HL-60 (cell line): ENCODE data around the gene FOS.

Source experiments
- GABPA ChIP-seq: IDR thresholded peaks from 2 replicates; pipeline ENCODE4 v1.6.1; 2012; ENCODE audit warnings: low read depth
- POLR2AphosphoS5 ChIP-seq: IDR thresholded peaks from 2 replicates; pipeline ENCODE4 v1.6.1; 2012; ENCODE audit warnings: low read depth
- REST ChIP-seq: IDR thresholded peaks from 2 replicates; pipeline ENCODE4 v1.6.1; 2012; ENCODE audit warnings: low read depth; ENCODE audit not compliant: insufficient replicate concordance
- TF ChIP-seq, protein P1 (sequence below): IDR thresholded peaks from one replicate; pipeline ENCODE4 v1.5.1; 2011; ENCODE audit warnings: low read length, control low read depth, inconsistent platforms; ENCODE audit not compliant: insufficient read depth

DNA sequence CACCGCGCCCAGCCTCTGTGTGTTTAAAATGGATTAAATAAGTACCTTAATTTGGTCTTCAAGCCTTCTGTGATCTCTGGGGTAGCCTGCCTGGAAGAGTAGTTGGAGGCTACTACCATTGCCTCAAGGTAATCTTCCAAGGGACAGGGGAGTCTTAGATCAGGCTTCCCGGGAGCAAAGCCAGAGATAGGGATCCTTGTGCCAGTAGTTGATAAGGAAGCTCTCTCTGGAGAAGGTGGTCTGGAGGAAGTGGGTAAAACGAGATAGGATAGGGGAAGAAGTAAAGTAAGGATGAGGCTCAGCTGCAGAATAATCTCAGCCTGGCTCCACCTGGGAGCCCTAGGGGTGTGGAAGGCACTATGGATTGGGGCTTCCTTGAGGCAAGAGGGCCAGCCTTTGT is 38.5 kb downstream of the FOS start:
- TF ChIP-seq, protein P1, sequence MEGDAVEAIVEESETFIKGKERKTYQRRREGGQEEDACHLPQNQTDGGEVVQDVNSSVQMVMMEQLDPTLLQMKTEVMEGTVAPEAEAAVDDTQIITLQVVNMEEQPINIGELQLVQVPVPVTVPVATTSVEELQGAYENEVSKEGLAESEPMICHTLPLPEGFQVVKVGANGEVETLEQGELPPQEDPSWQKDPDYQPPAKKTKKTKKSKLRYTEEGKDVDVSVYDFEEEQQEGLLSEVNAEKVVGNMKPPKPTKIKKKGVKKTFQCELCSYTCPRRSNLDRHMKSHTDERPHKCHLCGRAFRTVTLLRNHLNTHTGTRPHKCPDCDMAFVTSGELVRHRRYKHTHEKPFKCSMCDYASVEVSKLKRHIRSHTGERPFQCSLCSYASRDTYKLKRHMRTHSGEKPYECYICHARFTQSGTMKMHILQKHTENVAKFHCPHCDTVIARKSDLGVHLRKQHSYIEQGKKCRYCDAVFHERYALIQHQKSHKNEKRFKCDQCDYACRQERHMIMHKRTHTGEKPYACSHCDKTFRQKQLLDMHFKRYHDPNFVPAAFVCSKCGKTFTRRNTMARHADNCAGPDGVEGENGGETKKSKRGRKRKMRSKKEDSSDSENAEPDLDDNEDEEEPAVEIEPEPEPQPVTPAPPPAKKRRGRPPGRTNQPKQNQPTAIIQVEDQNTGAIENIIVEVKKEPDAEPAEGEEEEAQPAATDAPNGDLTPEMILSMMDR = no peak
- TF ChIP-seq REST (no peak), GABPA (no peak), POLR2AphosphoS5 (no peak)
